SK-N-MC (cell line): ENCODE results near the gene NT5C3B.
"Not testable (repeated sequence)": the region's sequence is repeated elsewhere in the genome, so short reads cannot be mapped to it uniquely, and the experiment has no call there.

ENCODE experiments used
- DNase-seq: peaks from one replicate; pipeline ENCODE4 v3.0.0-alpha.2; 2011; ENCODE audit warnings: low read depth, low spot score
- H3K27ac ChIP-seq: fragments of 200-600 bp; sonication (generic); 2 replicates; pipeline ENCODE4 v1.5.1; 2016; ENCODE audit warnings: mixed run types
- H3K36me3 ChIP-seq: fragments of 200-600 bp; sonication (generic); 2 replicates; pipeline ENCODE4 v1.6.1; 2017; ENCODE audit warnings: antibody characterized with exemption, low read length, mixed read lengths; ENCODE audit not compliant: insufficient read depth
- H3K4me3 ChIP-seq: fragments of 200-600 bp; sonication (generic); 2 replicates; pipeline ENCODE4 v1.5.1; 2016
- H3K9ac ChIP-seq: fragments of 200-600 bp; sonication (generic); 2 replicates; pipeline ENCODE4 v1.8.0; 2017; ENCODE audit warnings: mixed run types, mixed read lengths; ENCODE audit not compliant: insufficient read length
- H3K9me3 ChIP-seq: fragments of 200-600 bp; sonication (generic); 2 replicates; pipeline ENCODE4 v1.6.1; 2017; ENCODE audit warnings: low read depth, mild to moderate bottlenecking, antibody characterized with exemption, low read length, moderate library complexity, mixed read lengths
- EZH2 ChIP-seq: fragments of 200-600 bp; sonication (generic); IDR thresholded peaks from one replicate; pipeline ENCODE4 v1.6.1; 2017; ENCODE audit warnings: antibody characterized with exemption
- FOXP2 ChIP-seq: optimal IDR thresholded peaks from 2 replicates; pipeline ENCODE3; 2011; ENCODE audit warnings: mild to moderate bottlenecking, moderate library complexity; ENCODE audit not compliant: insufficient read depth; ENCODE audit errors: extremely low read length, control extremely low read depth
- POLR2AphosphoS5 ChIP-seq: IDR thresholded peaks from 2 replicates; pipeline ENCODE4 v1.6.1; 2012; ENCODE audit warnings: mild to moderate bottlenecking, low read depth, low read length, borderline replicate concordance

NT5C3B gene

DNA sequence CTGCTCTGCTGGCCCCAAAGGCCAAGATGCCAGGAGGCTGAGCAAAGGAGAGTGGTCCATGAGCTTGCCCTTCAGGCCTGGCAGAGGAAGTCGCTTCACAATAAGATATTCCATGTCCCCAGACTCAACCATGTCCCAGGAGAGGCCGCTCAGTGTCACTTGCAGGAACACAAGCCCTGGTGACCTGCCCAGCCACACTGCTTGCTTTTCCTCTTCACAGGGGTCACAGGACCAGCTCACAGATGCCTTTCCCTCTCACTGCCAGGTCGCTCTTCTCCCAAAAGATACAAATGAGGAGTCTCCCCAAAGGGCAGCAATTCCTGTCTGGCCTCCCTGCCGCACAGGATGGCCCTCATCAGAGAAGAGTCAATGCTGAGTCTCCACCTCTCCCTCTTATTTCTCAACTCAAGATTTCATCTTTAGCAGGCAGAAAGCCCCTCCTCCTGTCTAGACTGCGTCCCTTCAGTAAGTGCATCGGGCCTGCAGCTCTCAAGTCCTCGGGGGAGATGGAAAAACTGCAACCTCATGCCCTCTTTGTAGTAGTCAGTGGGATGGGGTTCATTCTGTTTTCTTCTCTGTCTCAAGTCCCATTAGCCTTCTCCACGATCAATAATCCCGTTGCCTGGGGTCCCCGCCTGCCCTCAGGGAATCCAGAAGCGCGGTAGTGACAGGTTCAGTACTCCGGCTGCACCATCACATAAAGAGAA is 54.5 kb downstream of the NT5C3B start:
- Histone ChIP-seq H3K4me3 (no peak overlapping the region), H3K36me3 (no peaks in the 10 kb centered on the region), H3K27ac (no peak overlapping the region), H3K9ac (no peak overlapping the region), H3K9me3 (no peaks in the 10 kb centered on the region)
- TF ChIP-seq FOXP2 = no peak
- no peak for TF ChIP-seq POLR2AphosphoS5
- TF ChIP-seq EZH2 = no peak
- no peak for DNase-seq

DNA sequence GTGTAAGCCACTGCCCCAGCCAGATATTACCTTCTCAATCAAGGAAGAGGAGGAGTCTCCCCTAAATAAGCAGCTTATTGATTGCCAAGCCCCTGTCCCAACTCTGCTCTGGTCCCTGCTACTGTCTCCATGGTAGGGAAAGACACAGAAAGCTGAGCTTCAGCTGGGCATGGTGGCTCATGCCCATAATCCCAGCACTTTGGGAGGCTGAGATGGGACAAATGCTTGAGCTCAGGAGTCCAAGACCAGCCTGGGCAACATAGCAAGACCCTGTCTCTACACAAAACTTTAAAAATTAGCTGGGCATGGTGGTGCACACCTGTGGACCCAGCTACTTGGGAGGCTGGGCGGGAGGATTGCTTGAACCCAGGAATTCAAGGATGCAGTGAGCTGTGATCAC is 56.1 kb downstream of the NT5C3B start:
- no peak for DNase-seq
- no peaks in the 10 kb centered on the region for H3K36me3 ChIP-seq
- H3K4me3 ChIP-seq = no peak overlapping the region
- H3K27ac ChIP-seq = no peak overlapping the region
- H3K9me3 ChIP-seq = no peaks in the 10 kb centered on the region
- TF ChIP-seq POLR2AphosphoS5 = no peak
- TF ChIP-seq EZH2 = no peak
- no peak for TF ChIP-seq FOXP2
- no peak overlapping the region for H3K9ac ChIP-seq

DNA sequence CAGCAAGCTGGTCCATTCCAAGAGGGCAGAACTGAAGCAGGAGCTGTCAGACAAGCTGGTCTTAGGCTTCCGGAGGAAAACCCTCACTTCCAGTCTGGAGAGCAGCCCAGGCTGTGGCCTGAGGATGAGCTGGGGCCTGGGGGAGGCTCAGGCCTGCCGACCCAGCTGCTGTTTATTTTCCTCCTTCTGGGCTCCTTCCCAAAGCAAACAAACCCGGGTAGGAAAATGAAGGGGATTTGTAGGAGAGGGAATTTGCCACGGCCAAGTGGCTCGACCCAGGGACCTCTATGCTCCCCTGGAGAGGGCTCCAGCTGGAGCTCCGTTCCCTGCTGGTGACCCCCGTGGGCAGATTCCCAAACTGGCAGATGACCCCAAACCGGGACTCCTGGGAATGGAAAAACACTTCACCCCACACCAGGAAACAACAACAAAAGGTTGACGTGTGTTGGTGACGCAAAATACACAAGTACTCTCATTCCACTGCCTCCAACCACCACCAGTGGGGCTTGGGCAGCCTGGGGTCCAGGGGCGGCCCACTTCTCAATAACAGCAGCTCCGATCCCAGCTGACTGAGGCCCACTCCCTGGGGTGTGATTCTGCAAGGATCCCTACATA is 58.4 kb downstream of the NT5C3B start:
- Histone ChIP-seq H3K4me3 (no peak overlapping the region), H3K9ac (no peak overlapping the region), H3K9me3 (no peaks in the 10 kb centered on the region), H3K36me3 (no peaks in the 10 kb centered on the region), H3K27ac (no peak overlapping the region)
- TF ChIP-seq FOXP2 (no peak), EZH2 (no peak), POLR2AphosphoS5 (no peak)
- no peak for DNase-seq

DNA sequence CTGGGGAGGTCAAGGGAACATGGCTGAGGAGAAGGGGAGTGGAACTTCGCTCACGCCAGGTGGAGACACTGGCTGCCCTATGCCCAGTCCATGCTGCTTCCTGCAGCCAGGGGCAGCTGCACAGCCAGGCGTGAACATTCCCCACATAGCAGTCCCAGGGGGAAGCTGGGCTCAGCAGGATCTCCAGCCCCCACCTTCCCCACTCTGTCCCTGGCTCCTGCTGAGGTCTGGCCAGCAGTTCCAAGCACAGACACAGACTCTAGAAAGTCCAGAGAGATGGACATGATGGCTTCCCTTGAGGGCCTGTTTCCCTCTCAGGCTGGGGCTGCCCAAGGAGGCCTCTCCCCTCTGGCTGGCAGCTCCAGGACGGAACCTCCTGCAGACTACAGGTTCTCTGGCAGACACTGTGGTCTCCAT is 58.9 kb downstream of the NT5C3B start:
- Histone ChIP-seq H3K4me3 (no peak overlapping the region), H3K9me3 (no peaks in the 10 kb centered on the region), H3K36me3 (no peaks in the 10 kb centered on the region), H3K9ac (no peak overlapping the region), H3K27ac (no peak overlapping the region)
- TF ChIP-seq EZH2 = no peak
- TF ChIP-seq FOXP2 = no peak
- no peak for TF ChIP-seq POLR2AphosphoS5
- DNase-seq = no peak

DNA sequence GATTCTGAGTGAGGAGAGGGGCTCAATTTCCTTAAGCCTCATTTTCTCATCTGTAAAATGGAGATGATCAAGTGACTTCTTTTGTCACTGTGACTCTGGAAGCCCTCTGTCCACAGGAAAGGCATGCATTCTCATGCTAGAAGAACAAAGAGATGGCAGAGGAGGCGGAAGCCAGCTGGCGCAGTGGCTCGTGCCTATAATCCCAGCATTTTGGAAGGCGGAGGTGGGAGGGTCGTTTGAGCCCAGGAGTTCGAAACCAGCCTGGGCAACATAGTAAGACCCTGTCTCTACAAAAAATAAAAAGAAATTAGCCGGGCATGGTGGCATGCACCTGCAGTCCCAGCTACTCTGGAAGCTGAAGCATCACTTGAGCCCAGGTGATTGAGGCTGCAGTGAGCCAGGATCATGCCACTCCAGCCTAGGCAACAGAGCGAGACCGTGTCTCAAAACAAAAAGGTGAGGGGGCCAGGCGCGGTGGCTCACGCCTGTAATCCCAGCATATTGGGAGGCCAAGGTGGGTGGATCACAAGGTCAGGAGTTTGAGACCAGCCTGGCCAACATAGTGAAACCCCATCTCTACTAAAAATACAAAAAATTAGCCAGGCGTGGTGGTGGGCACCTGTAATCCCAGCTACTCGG is 59.7 kb downstream of the NT5C3B start:
- H3K36me3 ChIP-seq, DNase-seq, H3K9me3 ChIP-seq, H3K27ac ChIP-seq, H3K9ac ChIP-seq, H3K4me3 ChIP-seq: not testable (repeated sequence)

DNA sequence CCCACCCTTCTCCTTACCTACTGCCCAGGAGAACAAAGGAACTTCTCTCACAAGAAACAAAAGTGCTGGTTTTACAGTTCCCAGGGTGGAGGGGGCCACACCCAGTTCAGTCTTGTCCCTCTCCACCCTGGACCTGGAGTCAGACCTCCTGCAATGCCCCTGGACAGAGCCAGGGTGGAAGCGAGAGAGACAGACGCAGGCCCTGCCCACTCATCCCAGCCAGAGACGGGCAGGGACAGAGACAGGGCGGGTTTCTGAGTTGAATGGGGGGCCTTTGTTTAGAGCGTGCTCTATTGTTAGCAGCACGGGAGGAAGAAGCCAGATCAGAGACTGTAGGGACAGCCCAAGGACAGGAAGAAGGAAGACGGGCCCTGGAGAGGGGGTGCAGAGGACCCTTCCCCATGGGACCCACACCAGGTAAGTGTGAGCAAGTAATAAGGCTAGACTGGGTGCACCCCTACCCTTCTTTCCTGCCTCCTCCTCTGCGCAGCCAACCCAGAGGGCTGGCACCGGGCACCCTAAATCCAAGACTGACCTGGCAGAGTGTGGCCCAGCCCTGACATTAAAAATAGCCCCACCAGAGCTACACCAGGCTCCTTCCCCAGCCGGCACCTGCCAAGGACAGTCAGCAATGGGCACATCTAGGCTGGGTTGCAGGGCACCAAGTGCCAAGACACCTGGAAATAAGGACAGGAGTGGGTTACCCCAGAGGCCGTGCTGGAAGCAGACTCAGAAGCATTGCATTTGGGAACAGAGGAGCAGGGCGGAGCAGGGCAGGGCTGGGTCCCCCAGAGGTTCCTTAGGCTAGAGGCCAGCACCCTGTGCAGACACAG is 60.4 kb downstream of the NT5C3B start:
- H3K36me3 ChIP-seq = peaks cover 2% of the 10 kb centered on the region; the same call in 1 of the 2 replicates
- DNase-seq = no peak
- H3K9ac ChIP-seq = no peak overlapping the region
- no peaks in the 10 kb centered on the region for H3K9me3 ChIP-seq
- H3K27ac ChIP-seq = no peak overlapping the region
- H3K4me3 ChIP-seq = no peak overlapping the region
- TF ChIP-seq FOXP2 = no peak
- no peak for TF ChIP-seq EZH2
- no peak for TF ChIP-seq POLR2AphosphoS5
